ENCODE results near the gene SCIN.

SCIN gene

GRCh38 chr7:12534046-12534445 lies 36.5 kb upstream of the SCIN start:
- TF ChIP-seq BHLHE40 (IDR thresholded peaks at IDR 0.05; ENCODE audit: borderline replicate concordance): no peak
- no peak for TF ChIP-seq FOXM1 (IDR thresholded peaks at IDR 0.05; ENCODE audit: borderline replicate concordance)
- no peak for TF ChIP-seq ZNF384 (IDR thresholded peaks at IDR 0.05)
- no peak for TF ChIP-seq SP1 (IDR thresholded peaks at IDR 0.05)
- TF ChIP-seq ELF4 (IDR thresholded peaks at IDR 0.05): no peak
- no peak for TF ChIP-seq ARNT (IDR thresholded peaks at IDR 0.05)
- TF ChIP-seq L3MBTL2 (conservative IDR thresholded peaks at IDR 0.05): no peak
- no peak for TF ChIP-seq TARDBP (IDR thresholded peaks at IDR 0.05)
- TF ChIP-seq FOXK2 (IDR thresholded peaks at IDR 0.05): no peak
- no peak for TF ChIP-seq FOXA1 (IDR thresholded peaks at IDR 0.05)
- no peak for TF ChIP-seq LEF1 (IDR thresholded peaks at IDR 0.05; ENCODE audit: borderline replicate concordance)
- TF ChIP-seq HDGF (IDR thresholded peaks at IDR 0.05; ENCODE audit: borderline replicate concordance): no peak
- no peak for DNase-seq (ENCODE audit: extremely low spot score)
- ChIA-PET POLR2A (no interaction called here), CTCF (no interaction called here)

GRCh38 chr7:12539681-12540080 lies 30.8 kb upstream of the SCIN start:
- TF ChIP-seq PKNOX1 (IDR thresholded peaks at IDR 0.05) (no peak), ZNF384 (IDR thresholded peaks at IDR 0.05) (no peak), SP1 (IDR thresholded peaks at IDR 0.05) (no peak), LEF1 (IDR thresholded peaks at IDR 0.05; ENCODE audit: borderline replicate concordance) (no peak), NFRKB (IDR thresholded peaks at IDR 0.05) (no peak), ARNT (IDR thresholded peaks at IDR 0.05) (no peak), FOXK2 (IDR thresholded peaks at IDR 0.05) (no peak), FOXM1 (IDR thresholded peaks at IDR 0.05; ENCODE audit: borderline replicate concordance) (no peak), CTBP1 (IDR thresholded peaks at IDR 0.05; ENCODE audit: borderline replicate concordance) (no peak), SUZ12 (IDR thresholded peaks at IDR 0.05) (no peak), BHLHE40 (IDR thresholded peaks at IDR 0.05; ENCODE audit: borderline replicate concordance) (no peak)
- DNase-seq (ENCODE audit: extremely low spot score): no peak
- POLR2A ChIA-PET: no interaction called here
- CTCF ChIA-PET: no interaction called here

- CTCF ChIA-PET: no interaction called here
- TF ChIP-seq PKNOX1 (IDR thresholded peaks at IDR 0.05) (no peak), SP1 (IDR thresholded peaks at IDR 0.05) (no peak), FOXK2 (IDR thresholded peaks at IDR 0.05) (no peak), BHLHE40 (IDR thresholded peaks at IDR 0.05; ENCODE audit: borderline replicate concordance) (no peak), TARDBP (IDR thresholded peaks at IDR 0.05) (no peak), NFRKB (IDR thresholded peaks at IDR 0.05) (no peak), HDGF (IDR thresholded peaks at IDR 0.05; ENCODE audit: borderline replicate concordance) (no peak)
Observed at GRCh38 chr7:12540850-12541249, 29.7 kb upstream of the SCIN start.

GRCh38 chr7:12543586-12543985 lies 26.9 kb upstream of the SCIN start:
- DNase-seq (ENCODE audit: extremely low spot score): no peak
- ChIA-PET POLR2A (no interaction called here), CTCF (no interaction called here)
- TF ChIP-seq SUZ12 (IDR thresholded peaks at IDR 0.05) (no peak), ELF4 (IDR thresholded peaks at IDR 0.05) (no peak), ARNT (IDR thresholded peaks at IDR 0.05) (no peak), SP1 (IDR thresholded peaks at IDR 0.05) (no peak), BHLHE40 (IDR thresholded peaks at IDR 0.05; ENCODE audit: borderline replicate concordance) (no peak)

More at GRCh38 chr7:12540850-12541249, 29.7 kb upstream of the SCIN start:
- POLR2A ChIA-PET: no interaction called here
- no peak for DNase-seq (ENCODE audit: extremely low spot score)

GRCh38 chr7:12549106-12549505 lies 21.4 kb upstream of the SCIN start:
- no peak for DNase-seq (ENCODE audit: extremely low spot score)
- no peak for TF ChIP-seq HDGF (IDR thresholded peaks at IDR 0.05; ENCODE audit: borderline replicate concordance)
- no peak for TF ChIP-seq ARNT (IDR thresholded peaks at IDR 0.05)
- no peak for TF ChIP-seq SP1 (IDR thresholded peaks at IDR 0.05)
- no peak for TF ChIP-seq ELF4 (IDR thresholded peaks at IDR 0.05)
- TF ChIP-seq FOXK2 (IDR thresholded peaks at IDR 0.05): no peak
- no peak for TF ChIP-seq TARDBP (IDR thresholded peaks at IDR 0.05)
- CTCF ChIA-PET: interaction anchor here (0.5 kb wide), 1 partner anchor 18 kb away, joined by 4 read pairs; no protein-coding TSS in a partner anchor
- POLR2A ChIA-PET: no interaction called here

- DNase-seq (ENCODE audit: extremely low spot score): no peak
- CTCF ChIA-PET: no interaction called here
- TF ChIP-seq PKNOX1 (IDR thresholded peaks at IDR 0.05): no peak
- TF ChIP-seq BHLHE40 (IDR thresholded peaks at IDR 0.05; ENCODE audit: borderline replicate concordance): no peak
- no peak for TF ChIP-seq NFRKB (IDR thresholded peaks at IDR 0.05)
- no peak for TF ChIP-seq ARNT (IDR thresholded peaks at IDR 0.05)
- no peak for TF ChIP-seq CTBP1 (IDR thresholded peaks at IDR 0.05; ENCODE audit: borderline replicate concordance)
- TF ChIP-seq FOXK2 (IDR thresholded peaks at IDR 0.05): no peak
- TF ChIP-seq ELF4 (IDR thresholded peaks at IDR 0.05): no peak
- no peak for TF ChIP-seq TARDBP (IDR thresholded peaks at IDR 0.05)
- no peak for TF ChIP-seq SUZ12 (IDR thresholded peaks at IDR 0.05)
- no peak for TF ChIP-seq ZNF384 (IDR thresholded peaks at IDR 0.05)
- no peak for TF ChIP-seq LEF1 (IDR thresholded peaks at IDR 0.05; ENCODE audit: borderline replicate concordance)
- TF ChIP-seq FOXM1 (IDR thresholded peaks at IDR 0.05; ENCODE audit: borderline replicate concordance): no peak
- no peak for TF ChIP-seq HDGF (IDR thresholded peaks at IDR 0.05; ENCODE audit: borderline replicate concordance)
- TF ChIP-seq FOXA1 (IDR thresholded peaks at IDR 0.05): no peak
- TF ChIP-seq SP1 (IDR thresholded peaks at IDR 0.05): no peak
- POLR2A ChIA-PET: no interaction called here
Observed at GRCh38 chr7:12550956-12551355, 19.6 kb upstream of the SCIN start.

GRCh38 chr7:12552876-12553275 lies 17.6 kb upstream of the SCIN start:
- ChIA-PET POLR2A (no interaction called here), CTCF (no interaction called here)
- TF ChIP-seq ARNT (IDR thresholded peaks at IDR 0.05) (no peak), LEF1 (IDR thresholded peaks at IDR 0.05; ENCODE audit: borderline replicate concordance) (no peak), SUZ12 (IDR thresholded peaks at IDR 0.05) (no peak), FOXM1 (IDR thresholded peaks at IDR 0.05; ENCODE audit: borderline replicate concordance) (no peak), TARDBP (IDR thresholded peaks at IDR 0.05) (no peak)
- DNase-seq (ENCODE audit: extremely low spot score): no peak

Measured in HEK293T (cell line).